Measurements from ENCODE around the gene COL11A2.

The COL11A2 gene

GRCh38 chr6:33208091-33208967, 16.1 kb upstream of the COL11A2 start, which contains the start of gene RING1:
Gene RING1, plus strand, starts transcription at chr6:33208500. Its CDS starts 323 bp downstream, at chr6:33208823.
- peak within 1 kb of the TSS; percentile 96 for H3K27ac ChIP-seq
- peak within 1 kb of the TSS; percentile 94 for H3K4me3 ChIP-seq
- TF ChIP-seq POLR2AphosphoS5 (IDR thresholded peaks at IDR 0.05; ENCODE audit: borderline replicate concordance, low read depth, low read length) (peak; percentile 95), FOXP2 (optimal IDR thresholded peaks at IDR 0.05; ENCODE audit: control extremely low read depth, extremely low read length, insufficient read depth) (no peak), EZH2 (IDR thresholded peaks at IDR 0.05) (no peak)
- DNase-seq (ENCODE audit: low read depth, low spot score) = no peak
- no peaks in the 10 kb centered on the region for H3K9me3 ChIP-seq (ENCODE audit: low read depth, low read length)
- peaks cover 29% of the 10 kb centered on the region for H3K36me3 ChIP-seq (ENCODE audit: insufficient read depth, low read length)
- H3K9ac ChIP-seq (ENCODE audit: insufficient read length) = peak within 1 kb of the TSS; percentile 99

GRCh38 chr6:33207552-33208090, 15.4 kb upstream of the COL11A2 start:
- TF ChIP-seq FOXP2 (optimal IDR thresholded peaks at IDR 0.05; ENCODE audit: control extremely low read depth, extremely low read length, insufficient read depth) (no peak), EZH2 (IDR thresholded peaks at IDR 0.05) (no peak), POLR2AphosphoS5 (IDR thresholded peaks at IDR 0.05; ENCODE audit: borderline replicate concordance, low read depth, low read length) (no peak; the same call in 1 of the 2 replicates)
- Histone ChIP-seq H3K36me3 (ENCODE audit: insufficient read depth, low read length) (peaks cover 36% of the 10 kb centered on the region), H3K27ac (peak overlapping the region; percentile 96), H3K9ac (ENCODE audit: insufficient read length) (peak overlapping the region; percentile 99), H3K4me3 (peak overlapping the region; percentile 94), H3K9me3 (ENCODE audit: low read depth, low read length) (no peaks in the 10 kb centered on the region)
- no peak for DNase-seq (ENCODE audit: low read depth, low spot score)

- Histone ChIP-seq H3K27ac (peak overlapping the region; percentile 84; the same call in 1 of the 2 replicates), H3K9me3 (ENCODE audit: low read depth, low read length) (no peaks in the 10 kb centered on the region), H3K9ac (ENCODE audit: insufficient read length) (no peak overlapping the region), H3K4me3 (peak overlapping the region; percentile 94), H3K36me3 (ENCODE audit: insufficient read depth, low read length) (peaks cover 42% of the 10 kb centered on the region)
- DNase-seq (ENCODE audit: low read depth, low spot score) = no peak
- no peak for TF ChIP-seq FOXP2 (optimal IDR thresholded peaks at IDR 0.05; ENCODE audit: control extremely low read depth, extremely low read length, insufficient read depth)
- TF ChIP-seq POLR2AphosphoS5 (IDR thresholded peaks at IDR 0.05; ENCODE audit: borderline replicate concordance, low read depth, low read length) = 0 out of 2 replicates have a peak, but pooled peaks have one; percentile 33
These were observed 14.7 kb upstream of the COL11A2 start for GRCh38 chr6:33206864-33207551.

- no peaks in the 10 kb centered on the region for H3K9me3 ChIP-seq (ENCODE audit: low read depth, low read length)
- TF ChIP-seq EZH2 (IDR thresholded peaks at IDR 0.05) = no peak
- no peak for TF ChIP-seq POLR2AphosphoS5 (IDR thresholded peaks at IDR 0.05; ENCODE audit: borderline replicate concordance, low read depth, low read length)
- no peak for TF ChIP-seq FOXP2 (optimal IDR thresholded peaks at IDR 0.05; ENCODE audit: control extremely low read depth, extremely low read length, insufficient read depth)
- peak overlapping the region; percentile 84 for H3K27ac ChIP-seq
- no peak for DNase-seq (ENCODE audit: low read depth, low spot score)
- no peak overlapping the region for H3K9ac ChIP-seq (ENCODE audit: insufficient read length)
- no peak overlapping the region for H3K4me3 ChIP-seq
- peaks cover 46% of the 10 kb centered on the region for H3K36me3 ChIP-seq (ENCODE audit: insufficient read depth, low read length)
These were observed 14.0 kb upstream of the COL11A2 start for GRCh38 chr6:33206027-33206863.

- H3K9ac ChIP-seq (ENCODE audit: insufficient read length) = peak overlapping the region; percentile 95
- H3K9me3 ChIP-seq (ENCODE audit: low read depth, low read length) = no peaks in the 10 kb centered on the region
- TF ChIP-seq FOXP2 (optimal IDR thresholded peaks at IDR 0.05; ENCODE audit: control extremely low read depth, extremely low read length, insufficient read depth) (no peak), POLR2AphosphoS5 (IDR thresholded peaks at IDR 0.05; ENCODE audit: borderline replicate concordance, low read depth, low read length) (no peak), EZH2 (IDR thresholded peaks at IDR 0.05) (no peak)
- DNase-seq (ENCODE audit: low read depth, low spot score) = no peak
- peaks cover 41% of the 10 kb centered on the region for H3K36me3 ChIP-seq (ENCODE audit: insufficient read depth, low read length)
- peak overlapping the region; percentile 98 for H3K4me3 ChIP-seq
- H3K27ac ChIP-seq = peak overlapping the region; percentile 84
These were observed 13.1 kb upstream of the COL11A2 start for GRCh38 chr6:33205191-33206026.

- no peaks in the 10 kb centered on the region for H3K9me3 ChIP-seq (ENCODE audit: low read depth, low read length)
- peaks cover 33% of the 10 kb centered on the region for H3K36me3 ChIP-seq (ENCODE audit: insufficient read depth, low read length)
- peak; percentile 63 for DNase-seq (ENCODE audit: low read depth, low spot score)
- peak within 1 kb of the TSS; percentile 98 for H3K4me3 ChIP-seq
- TF ChIP-seq POLR2AphosphoS5 (IDR thresholded peaks at IDR 0.05; ENCODE audit: borderline replicate concordance, low read depth, low read length) = peak; percentile 98
- no peak for TF ChIP-seq EZH2 (IDR thresholded peaks at IDR 0.05)
- TF ChIP-seq FOXP2 (optimal IDR thresholded peaks at IDR 0.05; ENCODE audit: control extremely low read depth, extremely low read length, insufficient read depth) = peak; percentile 42
- H3K27ac ChIP-seq = peak within 1 kb of the TSS; percentile 84
- peak within 1 kb of the TSS; percentile 95 for H3K9ac ChIP-seq (ENCODE audit: insufficient read length)
These were observed 12.3 kb upstream of the COL11A2 start, which contains the start of gene HSD17B8 for GRCh38 chr6:33204415-33205190. Gene HSD17B8, plus strand, starts transcription at chr6:33204655. Its CDS starts 14 bp downstream, at chr6:33204669.

Data from SK-N-MC (cell line).